ENCODE measurements around the gene FAIM.
"Not testable (repeated sequence)": the region's sequence is repeated elsewhere in the genome, so short reads cannot be mapped to it uniquely, and the experiment has no call there.

The FAIM gene

GRCh38 chr3:138608322-138609135, at the start of gene FAIM:
TSS of gene FAIM (plus strand) at chr3:138608771. CDS start at chr3:138619727, 10,956 bp downstream.
- peak; percentile 26 to 35 for DNase-seq (ENCODE audit: extremely low read depth in 1 of 2, low read depth in 1 of 2)

GRCh38 chr3:138559134-138559533, 49.4 kb upstream of the FAIM start:
- no peak for DNase-seq (ENCODE audit: extremely low read depth in 1 of 2, low read depth in 1 of 2)

GRCh38 chr3:138560501-138560900, 48.1 kb upstream of the FAIM start:
- DNase-seq (ENCODE audit: extremely low read depth in 1 of 2, low read depth in 1 of 2), result no peak

- not testable (repeated sequence) for DNase-seq (ENCODE audit: extremely low read depth in 1 of 2, low read depth in 1 of 2)
Observed at GRCh38 chr3:138562902-138563301, 45.7 kb upstream of the FAIM start.

GRCh38 chr3:138566293-138566692, 42.3 kb upstream of the FAIM start:
- not testable (repeated sequence) for DNase-seq (ENCODE audit: extremely low read depth in 1 of 2, low read depth in 1 of 2)

- DNase-seq (ENCODE audit: extremely low read depth in 1 of 2, low read depth in 1 of 2), result no peak
Observed at GRCh38 chr3:138567403-138567802, 41.2 kb upstream of the FAIM start.

GRCh38 chr3:138569090-138569489, 39.5 kb upstream of the FAIM start:
- DNase-seq (ENCODE audit: extremely low read depth in 1 of 2, low read depth in 1 of 2), result no peak

GRCh38 chr3:138569624-138570023, 38.9 kb upstream of the FAIM start:
- DNase-seq (ENCODE audit: extremely low read depth in 1 of 2, low read depth in 1 of 2), result not testable (repeated sequence)

- no peak for DNase-seq (ENCODE audit: extremely low read depth in 1 of 2, low read depth in 1 of 2)
Observed at GRCh38 chr3:138573138-138573537, 35.4 kb upstream of the FAIM start.

GRCh38 chr3:138578141-138578540, 30.4 kb upstream of the FAIM start:
- DNase-seq (ENCODE audit: extremely low read depth in 1 of 2, low read depth in 1 of 2), result no peak

- DNase-seq (ENCODE audit: extremely low read depth in 1 of 2, low read depth in 1 of 2), result no peak
Observed at GRCh38 chr3:138578961-138579574, 29.5 kb upstream of the FAIM start.

GRCh38 chr3:138587374-138587773, 21.2 kb upstream of the FAIM start:
- DNase-seq (ENCODE audit: extremely low read depth in 1 of 2, low read depth in 1 of 2), result no peak

- no peak for DNase-seq (ENCODE audit: extremely low read depth in 1 of 2, low read depth in 1 of 2)
Observed at GRCh38 chr3:138588445-138588844, 20.1 kb upstream of the FAIM start.

- no peak for DNase-seq (ENCODE audit: extremely low read depth in 1 of 2, low read depth in 1 of 2)
Observed at GRCh38 chr3:138591392-138591791, 17.2 kb upstream of the FAIM start.

GRCh38 chr3:138593488-138594149, 15.0 kb upstream of the FAIM start:
- no peak for DNase-seq (ENCODE audit: extremely low read depth in 1 of 2, low read depth in 1 of 2)

- peak; percentile 75 to 86 for DNase-seq (ENCODE audit: extremely low read depth in 1 of 2, low read depth in 1 of 2)
Observed at GRCh38 chr3:138594150-138594934, 14.2 kb upstream of the FAIM start, which contains the start of gene CEP70. TSS of gene CEP70 (minus strand) at chr3:138594260. CDS start at chr3:138572927, 21,333 bp downstream.

GRCh38 chr3:138594935-138595610, 13.5 kb upstream of the FAIM start:
- no peak for DNase-seq (ENCODE audit: extremely low read depth in 1 of 2, low read depth in 1 of 2)

- DNase-seq (ENCODE audit: extremely low read depth in 1 of 2, low read depth in 1 of 2), result not testable (repeated sequence)
Observed at GRCh38 chr3:138597186-138597976, 11.2 kb upstream of the FAIM start.

- no peak for DNase-seq (ENCODE audit: extremely low read depth in 1 of 2, low read depth in 1 of 2)
Observed at GRCh38 chr3:138598534-138598933, 10.0 kb upstream of the FAIM start.

Data from stimulated activated CD8-positive, alpha-beta memory T cell treated with anti-CD3 and anti-CD28 coated beads, Interleukin-7, amount 100 ng/mL, for 48 hours (primary cell).